Stimulated activated effector memory CD8-positive, alpha-beta T cell treated with anti-CD3 and anti-CD28 coated beads, Interleukin-12 subunit alpha, Interleukin-12 subunit beta, amount 100 ng/mL, for 72 hours (primary cell): ENCODE data around the gene PTAFR.
"Not testable (repeated sequence)": the region's sequence is repeated elsewhere in the genome, so short reads cannot be mapped to it uniquely, and the experiment has no call there.

Experiments
- ATAC-seq: fragments of 150-1000 bp; cut with Tn5 transposase; 2 replicates; pipeline ENCODE4 v1.10.0; 2021
- DNase-seq, 2 donors: peaks; one replicate each; pipeline ENCODE4 v3.0.0; 2021 to 2022; ENCODE audit warnings: low spot score in 2 of 2
- H3K27ac Mint-ChIP-seq: one replicate; pipeline ENCODE4 v1.8.0; 2022; ENCODE audit warnings: mild to moderate bottlenecking, mixed read lengths
- H3K36me3 Mint-ChIP-seq: one replicate; pipeline ENCODE4 v1.8.0; 2022; ENCODE audit warnings: mild to moderate bottlenecking, mixed read lengths
- H3K4me1 Mint-ChIP-seq: one replicate; pipeline ENCODE4 v1.8.0; 2022; ENCODE audit warnings: mixed read lengths
- H3K4me3 Mint-ChIP-seq: one replicate; pipeline ENCODE4 v1.8.0; 2022; ENCODE audit warnings: mild to moderate bottlenecking, mixed read lengths
- H3K9me3 Mint-ChIP-seq: one replicate; pipeline ENCODE4 v1.8.0; 2022; ENCODE audit warnings: mixed read lengths

The PTAFR gene

GRCh38 chr1:28159680-28160079 is 16.8 kb downstream of the PTAFR start:
- ATAC-seq (no peak), DNase-seq (no peak)
- Mint-ChIP-seq H3K4me3 (no peak overlapping the region), H3K36me3 (no peaks in the 10 kb centered on the region), H3K4me1 (peaks cover 17% of the 10 kb centered on the region), H3K27ac (no peak overlapping the region), H3K9me3 (no peaks in the 10 kb centered on the region)

- H3K9me3 Mint-ChIP-seq = no peaks in the 10 kb centered on the region
- peaks cover 17% of the 10 kb centered on the region for H3K4me1 Mint-ChIP-seq
- ATAC-seq = no peak
- no peak overlapping the region for H3K27ac Mint-ChIP-seq
- H3K4me3 Mint-ChIP-seq = no peak overlapping the region
- no peak for DNase-seq
- no peaks in the 10 kb centered on the region for H3K36me3 Mint-ChIP-seq
Observed at GRCh38 chr1:28159243-28159642, 17.2 kb downstream of the PTAFR start.

- no peak overlapping the region for H3K27ac Mint-ChIP-seq
- no peak overlapping the region for H3K4me3 Mint-ChIP-seq
- no peak for ATAC-seq
- no peak for DNase-seq
- H3K4me1 Mint-ChIP-seq = peaks cover 17% of the 10 kb centered on the region
- H3K36me3 Mint-ChIP-seq = no peaks in the 10 kb centered on the region
- no peaks in the 10 kb centered on the region for H3K9me3 Mint-ChIP-seq
Observed at GRCh38 chr1:28157894-28158293, 18.6 kb downstream of the PTAFR start.

- Mint-ChIP-seq H3K27ac (no peak overlapping the region), H3K9me3 (no peaks in the 10 kb centered on the region), H3K4me1 (peaks cover 17% of the 10 kb centered on the region), H3K4me3 (no peak overlapping the region), H3K36me3 (no peaks in the 10 kb centered on the region)
- DNase-seq (no peak), ATAC-seq (no peak)
Observed at GRCh38 chr1:28156821-28157220, 19.7 kb downstream of the PTAFR start.

GRCh38 chr1:28155628-28156027 is 20.9 kb downstream of the PTAFR start:
- ATAC-seq (no peak), DNase-seq (no peak)
- Mint-ChIP-seq H3K9me3 (no peaks in the 10 kb centered on the region), H3K4me1 (peaks cover 10% of the 10 kb centered on the region), H3K4me3 (no peak overlapping the region), H3K27ac (no peak overlapping the region), H3K36me3 (no peaks in the 10 kb centered on the region)

GRCh38 chr1:28154078-28154594 is 22.4 kb downstream of the PTAFR start:
- H3K4me1 Mint-ChIP-seq = peaks cover 6% of the 10 kb centered on the region
- ATAC-seq (no peak), DNase-seq (no peak)
- no peaks in the 10 kb centered on the region for H3K9me3 Mint-ChIP-seq
- no peaks in the 10 kb centered on the region for H3K36me3 Mint-ChIP-seq
- H3K4me3 Mint-ChIP-seq = no peak overlapping the region
- no peak overlapping the region for H3K27ac Mint-ChIP-seq

- Mint-ChIP-seq H3K9me3 (no peaks in the 10 kb centered on the region), H3K4me1 (peaks cover 7% of the 10 kb centered on the region), H3K27ac (no peak overlapping the region), H3K4me3 (no peak overlapping the region), H3K36me3 (no peaks in the 10 kb centered on the region)
- DNase-seq (no peak), ATAC-seq (no peak)
Observed at GRCh38 chr1:28150125-28150780, 26.2 kb downstream of the PTAFR start.

GRCh38 chr1:28148880-28149195 is 27.7 kb downstream of the PTAFR start:
- no peak overlapping the region for H3K27ac Mint-ChIP-seq
- no peak overlapping the region for H3K4me3 Mint-ChIP-seq
- H3K4me1 Mint-ChIP-seq = peaks cover 20% of the 10 kb centered on the region

GRCh38 chr1:28147264-28148094 is 29.0 kb downstream of the PTAFR start:
- peaks cover 8% of the 10 kb centered on the region for H3K36me3 Mint-ChIP-seq
- no peak for ATAC-seq
- no peak overlapping the region for H3K27ac Mint-ChIP-seq
- H3K4me1 Mint-ChIP-seq = peaks cover 28% of the 10 kb centered on the region
- no peak for DNase-seq
- no peak overlapping the region for H3K4me3 Mint-ChIP-seq
- no peaks in the 10 kb centered on the region for H3K9me3 Mint-ChIP-seq

More at GRCh38 chr1:28148880-28149195, 27.7 kb downstream of the PTAFR start:
- no peak for ATAC-seq
- no peaks in the 10 kb centered on the region for H3K9me3 Mint-ChIP-seq
- no peak for DNase-seq
- peaks cover 8% of the 10 kb centered on the region for H3K36me3 Mint-ChIP-seq

- peaks cover 8% of the 10 kb centered on the region for H3K36me3 Mint-ChIP-seq
- H3K27ac Mint-ChIP-seq = no peak overlapping the region
- H3K9me3 Mint-ChIP-seq = no peaks in the 10 kb centered on the region
- ATAC-seq (no peak), DNase-seq (no peak)
- H3K4me1 Mint-ChIP-seq = peaks cover 28% of the 10 kb centered on the region
- H3K4me3 Mint-ChIP-seq = no peak overlapping the region
Observed at GRCh38 chr1:28145728-28146127, 30.8 kb downstream of the PTAFR start.

GRCh38 chr1:28144203-28145135 is 32.0 kb downstream of the PTAFR start:
- peak; percentile 100 for ATAC-seq
- peaks cover 30% of the 10 kb centered on the region for H3K4me1 Mint-ChIP-seq
- H3K4me3 Mint-ChIP-seq = peak overlapping the region; percentile 21

GRCh38 chr1:28143496-28144202 is 32.8 kb downstream of the PTAFR start:
- peaks cover 39% of the 10 kb centered on the region for H3K4me1 Mint-ChIP-seq
- peaks cover 8% of the 10 kb centered on the region for H3K36me3 Mint-ChIP-seq
- peak overlapping the region; percentile 21 for H3K4me3 Mint-ChIP-seq
- peak overlapping the region; percentile 60 for H3K27ac Mint-ChIP-seq
- ATAC-seq (no peak), DNase-seq (no peak)
- no peaks in the 10 kb centered on the region for H3K9me3 Mint-ChIP-seq

More at GRCh38 chr1:28144203-28145135, 32.0 kb downstream of the PTAFR start:
- Mint-ChIP-seq H3K36me3 (peaks cover 8% of the 10 kb centered on the region), H3K9me3 (no peaks in the 10 kb centered on the region), H3K27ac (peak overlapping the region; percentile 60)
- peak in 1 of 2 donors; percentile 71 for DNase-seq

- ATAC-seq (no peak), DNase-seq (no peak)
- Mint-ChIP-seq H3K4me3 (no peak overlapping the region), H3K27ac (no peak overlapping the region), H3K36me3 (peaks cover 8% of the 10 kb centered on the region), H3K9me3 (no peaks in the 10 kb centered on the region), H3K4me1 (peaks cover 43% of the 10 kb centered on the region)
Observed at GRCh38 chr1:28141685-28142084, 34.8 kb downstream of the PTAFR start.

- H3K27ac Mint-ChIP-seq, ATAC-seq, H3K4me3 Mint-ChIP-seq: not testable (repeated sequence)
Observed at GRCh38 chr1:28139866-28140265, 36.6 kb downstream of the PTAFR start.

More at GRCh38 chr1:28139866-28140265, 36.6 kb downstream of the PTAFR start:
- peaks cover 46% of the 10 kb centered on the region for H3K4me1 Mint-ChIP-seq
- not testable (repeated sequence) for DNase-seq, H3K36me3 Mint-ChIP-seq, H3K9me3 Mint-ChIP-seq
